DMS53 treated with DMSO at 0.1 percent for 48 hours (cell line): Measurements from ENCODE around the gene CNNM3.
A peak's percentile ranks its signal among the peaks of the same experiment; 100 is the strongest.

Source experiments
- DNase-seq: peaks from one replicate; lab custom pipeline; 2025; ENCODE audit not compliant: unreplicated experiment; lab: John Stamatoyannopoulos, UW

The CNNM3 gene

DNA sequence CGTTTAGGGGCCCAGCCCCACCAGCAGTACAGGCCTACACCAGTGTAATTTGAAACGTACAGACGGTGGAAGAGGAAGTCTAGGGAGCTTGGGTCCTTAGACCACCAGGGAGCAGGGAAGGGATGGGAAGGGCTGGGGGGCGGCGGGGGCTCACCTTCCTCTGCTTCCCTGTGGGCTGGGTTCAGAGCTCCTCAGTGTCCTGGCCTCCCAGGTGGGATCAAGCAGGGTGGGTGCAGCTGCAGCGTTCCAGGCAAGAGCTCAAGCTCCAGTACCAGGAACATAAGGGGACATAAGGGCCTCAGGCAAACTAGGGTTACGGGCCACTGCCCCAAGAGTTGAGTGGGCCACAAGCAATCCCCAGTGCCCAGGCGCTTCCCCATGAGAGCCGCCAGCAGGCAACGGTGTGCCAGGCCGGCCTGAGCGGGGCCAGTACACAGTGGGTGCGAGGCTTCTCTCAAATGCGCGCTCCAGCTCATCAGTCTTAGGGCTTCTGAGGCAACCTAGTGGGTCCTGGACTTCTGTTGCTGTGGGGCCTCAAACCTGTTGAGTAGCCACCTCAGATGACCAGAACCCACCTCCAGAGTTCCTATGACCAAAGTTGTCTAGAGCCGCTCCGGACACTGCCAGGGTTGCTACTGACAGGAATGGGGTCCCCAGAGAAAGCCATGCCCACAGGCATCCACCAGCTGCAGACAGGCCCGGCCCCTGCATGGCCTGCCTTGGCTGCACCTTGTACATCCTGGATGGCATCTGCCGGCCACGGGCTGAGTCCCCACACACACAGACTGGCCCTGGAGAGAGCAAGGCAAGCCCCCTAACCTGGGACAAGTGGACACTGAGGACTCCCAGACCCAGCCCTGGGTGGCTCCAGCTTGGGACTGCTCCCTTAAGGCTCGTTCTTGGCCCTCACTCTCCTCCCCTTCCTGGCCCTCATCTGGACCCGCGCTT is 22.6 kb downstream of the CNNM3 start:
- DNase-seq = no peak

DNA sequence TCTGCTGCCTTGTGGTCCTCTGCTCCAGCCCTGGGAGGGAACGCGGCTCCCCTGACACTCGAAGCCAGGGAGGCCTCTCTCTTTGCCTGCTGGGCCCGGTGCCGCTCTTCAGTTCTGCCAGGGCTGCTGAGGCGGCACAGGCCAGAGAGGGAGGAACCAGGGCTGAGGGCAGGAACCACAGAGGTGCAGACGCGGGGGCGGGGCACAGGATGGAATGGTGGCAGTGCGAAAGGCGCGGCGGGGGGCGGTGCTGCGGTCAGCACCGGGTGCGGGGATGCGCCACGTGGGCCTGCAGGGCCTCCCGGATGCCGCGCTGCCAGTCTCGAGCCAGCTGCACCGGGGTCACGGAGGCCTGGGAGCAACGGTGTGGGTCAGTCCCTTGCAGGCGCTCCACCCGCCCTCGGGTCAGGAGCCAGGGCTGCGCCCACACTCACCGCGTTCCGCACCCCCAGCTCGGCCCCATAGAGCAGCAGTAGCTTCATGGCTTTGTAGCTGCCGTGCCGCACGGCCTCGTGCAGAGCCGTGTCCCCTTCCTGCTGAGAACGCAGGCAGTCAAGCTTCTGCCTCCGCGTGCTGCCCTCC is 23.3 kb downstream of the CNNM3 start:
- no peak for DNase-seq

DNA sequence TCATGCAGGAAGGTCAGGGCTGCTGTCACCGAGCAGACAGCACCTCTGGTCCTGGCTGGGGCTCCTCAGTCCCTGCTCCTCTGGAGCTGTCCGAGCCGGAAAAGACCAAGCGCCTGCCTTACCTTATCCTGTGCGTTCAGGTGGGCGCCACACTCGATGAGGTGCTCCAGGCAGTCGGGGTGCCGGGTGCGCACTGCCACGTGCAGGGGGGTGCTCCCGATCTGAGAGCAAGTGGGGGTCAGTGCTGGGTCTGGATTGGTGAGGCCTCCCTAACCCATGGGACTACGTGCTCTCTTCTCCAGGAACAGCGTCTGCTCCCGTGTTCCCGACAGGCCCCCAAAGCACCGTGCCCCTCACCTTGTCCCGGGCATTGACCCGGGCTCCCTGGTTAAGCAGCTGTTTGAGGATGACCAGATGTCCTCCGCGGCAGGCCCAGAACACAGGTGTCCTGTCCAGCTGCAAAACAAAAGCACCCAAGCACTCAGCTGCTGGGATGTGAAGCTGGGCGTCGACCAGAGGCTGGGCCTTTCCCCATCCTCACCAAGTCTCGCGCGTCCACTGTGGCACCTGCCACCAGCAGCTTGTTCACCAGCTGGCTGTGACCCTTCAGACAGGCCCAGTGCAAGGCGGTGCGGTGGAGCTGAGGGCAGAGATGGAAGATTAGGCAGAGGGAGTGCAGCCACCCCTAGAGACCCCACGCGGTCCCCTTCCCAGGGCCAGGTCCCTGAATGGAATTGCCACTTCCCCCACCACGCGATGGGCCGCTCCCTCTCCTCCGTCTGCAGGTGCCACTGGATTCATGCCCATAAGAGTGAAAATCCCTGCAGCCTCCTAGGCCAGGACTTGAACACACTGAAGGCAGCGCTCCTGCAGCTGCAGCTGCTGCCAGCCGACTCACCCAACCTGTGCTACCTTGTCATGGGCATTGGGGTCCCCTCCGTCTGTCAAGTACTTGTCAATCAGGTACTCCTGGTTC is 24.1 kb downstream of the CNNM3 start:
- no peak for DNase-seq

DNA sequence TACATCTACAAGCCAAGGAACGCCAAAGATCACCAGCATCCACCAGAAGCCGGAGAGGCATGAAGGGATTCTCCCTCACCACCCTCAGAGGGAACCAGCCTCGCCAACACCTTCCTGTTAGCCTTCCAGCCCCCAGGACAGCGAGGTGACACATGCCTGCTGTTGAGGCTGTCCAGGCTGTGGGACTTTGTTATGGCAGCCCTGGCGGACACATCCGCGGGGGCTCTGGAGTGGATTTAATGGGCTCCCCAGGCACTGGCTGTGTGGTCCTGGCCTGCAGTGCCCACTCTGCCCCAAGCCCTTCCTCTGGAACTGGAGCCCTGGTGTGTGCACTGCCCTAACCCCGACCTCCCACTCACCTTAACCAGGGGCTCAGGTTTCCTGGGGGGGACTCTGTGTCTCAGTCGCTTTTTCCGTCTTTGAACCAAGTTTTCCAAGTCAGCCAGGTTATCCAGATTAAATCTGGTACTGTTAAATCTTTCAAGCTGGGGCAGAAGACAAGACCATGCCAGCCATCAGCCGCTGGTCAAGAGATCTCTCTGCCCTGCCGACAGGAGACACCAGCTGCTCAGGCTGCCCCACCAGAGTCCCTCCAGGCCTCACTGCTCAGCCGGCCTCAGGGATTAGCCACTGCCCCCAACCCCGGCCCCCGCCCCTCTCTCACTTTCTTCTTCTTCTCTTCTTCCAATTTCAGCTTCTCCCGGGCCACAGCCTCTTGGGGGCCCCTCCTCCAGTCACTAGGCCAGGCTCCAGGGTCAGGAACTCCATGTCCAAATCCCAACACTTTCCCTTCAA is 25.8 kb downstream of the CNNM3 start:
- no peak for DNase-seq

DNA sequence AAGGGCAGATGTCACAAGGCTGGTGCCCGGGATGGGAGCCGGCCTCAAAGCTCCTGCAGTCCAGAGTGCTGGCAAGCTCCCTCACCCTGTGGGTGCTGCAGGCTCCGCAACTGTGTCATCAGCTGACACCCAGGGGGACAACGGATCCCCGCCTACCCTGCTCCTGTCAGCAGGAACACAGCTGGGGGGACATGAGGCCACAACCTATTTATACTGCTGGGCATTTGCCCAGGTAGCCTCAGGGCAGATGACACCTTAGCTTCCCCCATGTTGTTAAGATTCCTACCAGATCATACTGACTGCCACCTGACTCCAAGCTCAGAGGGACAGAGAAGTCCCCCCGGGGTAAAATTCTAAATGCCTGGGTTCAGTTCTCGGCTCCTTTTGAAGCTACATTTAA is 26.5 kb downstream of the CNNM3 start:
- DNase-seq = no peak

GRCh38 chr2:96843538-96844268 is 27.6 kb downstream of the CNNM3 start, which contains the start of gene ANKRD23:
Gene ANKRD23, minus strand, starts transcription at chr2:96844021. Its CDS starts 29 bp downstream, at chr2:96843992.
- DNase-seq = no peak

GRCh38 chr2:96844405-96844808 is 28.3 kb downstream of the CNNM3 start:
- DNase-seq = no peak

DNA sequence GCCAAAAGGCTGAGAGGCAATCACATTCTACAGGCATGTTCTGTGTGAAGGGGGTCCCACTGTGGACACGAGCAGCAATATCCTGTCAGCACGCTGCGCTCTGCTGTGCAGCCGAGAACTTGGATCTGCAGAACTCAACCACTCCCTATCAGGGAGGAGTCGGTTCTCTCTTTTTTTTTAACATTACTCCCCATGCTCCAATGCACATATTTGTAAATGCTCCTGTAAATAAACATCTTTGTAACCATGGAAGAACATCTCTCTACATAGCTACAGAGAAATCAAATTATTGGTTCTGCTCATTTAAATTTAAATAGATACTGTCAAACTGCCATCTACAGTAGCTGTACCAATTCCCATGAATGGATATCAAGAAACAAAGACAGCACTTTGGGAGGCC is 30.8 kb downstream of the CNNM3 start:
- DNase-seq = no peak

GRCh38 chr2:96847586-96847985 is 31.5 kb downstream of the CNNM3 start:
- no peak for DNase-seq

DNA sequence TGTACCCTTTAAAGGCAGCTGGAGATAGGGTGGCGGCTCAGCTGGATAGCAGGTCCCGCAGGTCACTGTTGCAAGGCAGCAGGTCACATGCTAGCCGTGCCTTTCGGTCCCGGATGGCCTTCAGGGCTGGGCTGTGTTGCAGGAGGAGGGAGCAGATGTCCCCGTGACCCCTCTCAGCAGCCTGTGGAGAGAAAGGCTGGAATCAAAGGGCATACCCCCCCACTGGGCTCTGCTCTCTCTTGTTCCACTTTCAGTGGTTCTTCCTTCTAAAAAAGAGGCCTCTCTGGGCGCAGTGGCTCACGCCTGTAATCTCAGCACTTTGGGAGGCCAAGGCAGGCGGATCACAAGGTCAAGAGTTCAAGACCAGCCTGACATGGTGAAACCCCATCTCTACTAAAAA is 32.2 kb downstream of the CNNM3 start:
- DNase-seq = no peak

- DNase-seq = no peak
Measured at GRCh38 chr2:96852667-96853066, 36.6 kb downstream of the CNNM3 start.

DNA sequence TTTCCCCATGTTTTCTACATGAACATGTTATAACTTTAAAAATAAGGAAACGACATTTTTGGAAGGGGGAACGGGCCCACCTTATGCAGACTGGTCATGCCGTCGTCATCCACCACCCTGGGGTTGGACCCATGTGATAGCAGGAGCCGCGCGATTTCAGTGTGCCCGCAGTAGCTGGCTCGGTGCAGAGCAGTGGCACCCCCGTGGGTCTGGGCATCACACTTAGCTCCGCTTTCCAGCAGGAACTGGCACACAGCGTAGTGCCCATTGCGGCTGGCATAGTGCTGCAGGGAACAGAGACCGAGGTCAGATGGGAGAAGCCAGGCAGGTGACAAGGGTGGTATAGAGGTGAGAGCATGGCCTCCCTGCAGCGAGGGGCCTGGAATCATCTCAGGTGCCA is 37.3 kb downstream of the CNNM3 start:
- no peak for DNase-seq

DNA sequence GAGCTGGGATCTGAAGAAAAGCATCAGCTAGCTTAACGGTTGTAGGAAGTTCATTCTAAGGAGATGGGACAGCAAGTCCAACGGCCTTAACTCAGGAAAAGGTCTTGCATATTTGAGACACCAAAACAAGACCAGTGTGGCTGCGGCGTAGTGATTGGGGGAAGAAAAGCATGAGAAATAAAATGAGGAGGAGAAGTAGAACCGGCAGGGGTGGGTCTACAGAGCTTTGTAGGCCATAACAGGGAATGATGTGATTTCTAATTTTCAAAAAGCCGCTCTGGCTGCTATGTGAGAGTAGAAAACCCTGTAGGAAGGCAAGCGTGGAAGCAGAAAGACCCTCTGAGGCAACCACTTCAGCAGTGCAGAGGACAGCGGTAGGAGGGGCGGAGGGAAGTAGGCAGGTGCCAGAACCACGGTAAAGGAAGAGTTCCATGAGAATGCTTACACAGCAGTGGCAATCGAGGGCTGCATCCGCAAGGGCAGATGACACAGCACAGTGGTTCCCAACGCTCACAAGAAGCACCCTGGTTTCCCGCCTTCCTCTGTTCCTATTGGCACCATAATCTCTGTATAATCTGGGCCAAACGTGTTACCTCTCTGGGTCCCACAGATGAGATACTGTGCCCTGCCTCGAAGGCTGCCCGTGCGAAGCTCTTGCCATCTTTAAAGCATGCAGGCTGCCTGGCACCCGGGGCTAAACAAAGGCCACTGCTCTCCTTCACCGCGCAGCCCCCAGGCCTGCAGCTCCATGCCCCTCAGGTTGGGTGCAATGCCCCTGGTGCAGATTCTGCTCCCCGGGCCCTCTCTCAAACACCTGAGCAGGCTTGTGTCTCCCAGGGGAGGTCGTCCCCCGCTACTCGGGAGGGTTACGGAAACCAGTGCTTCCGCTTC is 41.0 kb downstream of the CNNM3 start:
- DNase-seq = peak; percentile 51

- peak; percentile 99 for DNase-seq
Measured at GRCh38 chr2:96857667-96858372, 41.8 kb downstream of the CNNM3 start, which contains the start of gene ANKRD39. Gene ANKRD39, minus strand, starts transcription at chr2:96858016. Its CDS starts 29 bp downstream, at chr2:96857987.

GRCh38 chr2:96859099-96859649 is 43.1 kb downstream of the CNNM3 start:
- DNase-seq = no peak

GRCh38 chr2:96859681-96860064 is 43.6 kb downstream of the CNNM3 start:
- no peak for DNase-seq
